SH-SY5Y (cell line): ENCODE data around the gene KRTAP13-2.

Experiments
- GATA2 ChIP-seq: IDR thresholded peaks from 2 replicates; pipeline ENCODE4 v1.6.1; 2011; ENCODE audit warnings: mild to moderate bottlenecking, low read depth, low read length
- GATA3 ChIP-seq: IDR thresholded peaks from 2 replicates; pipeline ENCODE4 v1.6.1; 2011; ENCODE audit warnings: low read depth, mild to moderate bottlenecking, low read length, moderate library complexity

GRCh38 chr21:30337772-30338171, 34.3 kb downstream of the KRTAP13-2 start:
- TF ChIP-seq GATA3: no peak
- no peak for TF ChIP-seq GATA2
